ENCODE measurements around the gene GPX5. TPM values are rescaled to one million over a fixed set of nuclear protein-coding genes. Genes with fewer than 3 reads are reported as not detected.

Gene GPX5
- total RNA-seq, 2 donors from 2014 or later: 0.17 TPM; not detected in 1

DNA sequence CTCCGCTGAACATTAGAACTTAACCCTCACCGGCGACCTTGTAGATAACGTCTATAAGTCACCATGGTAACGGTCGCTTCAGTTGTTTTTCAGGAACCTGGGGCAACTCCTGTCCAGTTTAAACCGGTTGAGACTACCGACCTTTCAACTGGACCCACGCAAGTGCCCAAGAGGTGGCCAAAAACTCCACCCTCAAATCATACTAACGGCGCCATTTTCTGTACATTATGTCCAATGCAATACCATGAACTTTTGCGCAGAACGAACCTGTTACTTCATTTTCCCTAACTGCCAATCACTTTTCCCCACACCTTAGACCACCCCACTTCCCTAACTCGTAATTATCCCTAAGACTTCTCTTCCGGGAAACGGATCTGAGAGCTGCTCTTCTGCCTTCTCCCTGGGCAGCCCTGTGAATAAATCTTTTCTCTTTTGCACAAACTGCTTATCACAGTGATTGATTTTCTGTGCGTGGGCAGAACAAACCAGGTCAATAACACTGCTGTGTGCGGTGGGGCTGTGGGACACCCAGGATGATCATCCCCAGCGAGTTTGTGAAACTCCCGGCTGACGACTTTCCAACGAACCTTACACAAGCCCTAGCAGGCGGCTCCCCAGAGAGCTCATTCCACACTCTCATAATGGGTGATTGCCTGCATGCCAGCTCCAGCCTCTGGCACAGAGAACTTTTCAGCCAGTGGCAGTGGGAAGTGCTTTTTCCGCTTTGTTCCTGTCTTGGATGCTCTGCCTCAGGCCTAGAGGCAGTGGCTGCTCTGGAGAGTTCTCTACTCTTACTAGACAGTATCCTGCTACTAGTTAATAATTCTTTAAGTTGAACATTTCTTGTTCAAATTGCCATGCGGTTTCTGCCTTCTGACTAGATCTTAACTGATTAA lies 28.6 kb downstream of the GPX5 start:
- intact Hi-C loops (cut with DNase I): no loop called here
- H3K36me3 ChIP-seq: no peaks in the 10 kb centered on the region
- H3K9ac ChIP-seq (ENCODE audit: low read depth in 2 of 2, low read length in 2 of 2): no peak overlapping the region
- H3K27me3 ChIP-seq: peaks cover 4% of the 10 kb centered on the region
- DNase-seq: no peak
- no peak overlapping the region for H3K27ac ChIP-seq
- H3K4me1 ChIP-seq: no peaks in the 10 kb centered on the region
- TF ChIP-seq, protein P1, sequence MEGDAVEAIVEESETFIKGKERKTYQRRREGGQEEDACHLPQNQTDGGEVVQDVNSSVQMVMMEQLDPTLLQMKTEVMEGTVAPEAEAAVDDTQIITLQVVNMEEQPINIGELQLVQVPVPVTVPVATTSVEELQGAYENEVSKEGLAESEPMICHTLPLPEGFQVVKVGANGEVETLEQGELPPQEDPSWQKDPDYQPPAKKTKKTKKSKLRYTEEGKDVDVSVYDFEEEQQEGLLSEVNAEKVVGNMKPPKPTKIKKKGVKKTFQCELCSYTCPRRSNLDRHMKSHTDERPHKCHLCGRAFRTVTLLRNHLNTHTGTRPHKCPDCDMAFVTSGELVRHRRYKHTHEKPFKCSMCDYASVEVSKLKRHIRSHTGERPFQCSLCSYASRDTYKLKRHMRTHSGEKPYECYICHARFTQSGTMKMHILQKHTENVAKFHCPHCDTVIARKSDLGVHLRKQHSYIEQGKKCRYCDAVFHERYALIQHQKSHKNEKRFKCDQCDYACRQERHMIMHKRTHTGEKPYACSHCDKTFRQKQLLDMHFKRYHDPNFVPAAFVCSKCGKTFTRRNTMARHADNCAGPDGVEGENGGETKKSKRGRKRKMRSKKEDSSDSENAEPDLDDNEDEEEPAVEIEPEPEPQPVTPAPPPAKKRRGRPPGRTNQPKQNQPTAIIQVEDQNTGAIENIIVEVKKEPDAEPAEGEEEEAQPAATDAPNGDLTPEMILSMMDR (IDR thresholded peaks at IDR 0.05): no peak
- H3K9me3 ChIP-seq: no peaks in the 10 kb centered on the region
- no peak overlapping the region for H3K4me3 ChIP-seq

- no peak overlapping the region for H3K9ac ChIP-seq (ENCODE audit: low read depth in 2 of 2, low read length in 2 of 2)
- H3K36me3 ChIP-seq: no peaks in the 10 kb centered on the region
- no peak for DNase-seq
- no peak overlapping the region for H3K27ac ChIP-seq
- TF ChIP-seq, protein P1 (IDR thresholded peaks at IDR 0.05): no peak
- no peaks in the 10 kb centered on the region for H3K9me3 ChIP-seq
- peaks cover 4% of the 10 kb centered on the region for H3K27me3 ChIP-seq
- intact Hi-C loops (cut with DNase I): no loop called here
- no peak overlapping the region for H3K4me3 ChIP-seq
- no peaks in the 10 kb centered on the region for H3K4me1 ChIP-seq
These were observed 29.5 kb downstream of the GPX5 start for GRCh38 chr6:28555136-28555535.

GRCh38 chr6:28558629-28559028 lies 32.9 kb downstream of the GPX5 start:
- Histone ChIP-seq H3K4me1 (no peaks in the 10 kb centered on the region), H3K36me3 (no peaks in the 10 kb centered on the region), H3K4me3 (no peak overlapping the region), H3K9ac (ENCODE audit: low read depth in 2 of 2, low read length in 2 of 2) (no peak overlapping the region), H3K27me3 (peaks cover 4% of the 10 kb centered on the region), H3K27ac (no peak overlapping the region), H3K9me3 (no peaks in the 10 kb centered on the region)
- intact Hi-C loops (cut with DNase I): no loop called here
- no peak for DNase-seq
- TF ChIP-seq, protein P1 (IDR thresholded peaks at IDR 0.05): no peak

GRCh38 chr6:28563430-28564095 lies 37.9 kb downstream of the GPX5 start:
- Histone ChIP-seq H3K4me1 (no peaks in the 10 kb centered on the region), H3K27me3 (peaks cover 4% of the 10 kb centered on the region), H3K4me3 (no peak overlapping the region), H3K36me3 (no peaks in the 10 kb centered on the region), H3K27ac (no peak overlapping the region), H3K9me3 (no peaks in the 10 kb centered on the region), H3K9ac (ENCODE audit: low read depth in 2 of 2, low read length in 2 of 2) (no peak overlapping the region)
- DNase-seq: no peak
- TF ChIP-seq, protein P1 (IDR thresholded peaks at IDR 0.05): no peak
- intact Hi-C loops (cut with DNase I): no loop called here

DNA sequence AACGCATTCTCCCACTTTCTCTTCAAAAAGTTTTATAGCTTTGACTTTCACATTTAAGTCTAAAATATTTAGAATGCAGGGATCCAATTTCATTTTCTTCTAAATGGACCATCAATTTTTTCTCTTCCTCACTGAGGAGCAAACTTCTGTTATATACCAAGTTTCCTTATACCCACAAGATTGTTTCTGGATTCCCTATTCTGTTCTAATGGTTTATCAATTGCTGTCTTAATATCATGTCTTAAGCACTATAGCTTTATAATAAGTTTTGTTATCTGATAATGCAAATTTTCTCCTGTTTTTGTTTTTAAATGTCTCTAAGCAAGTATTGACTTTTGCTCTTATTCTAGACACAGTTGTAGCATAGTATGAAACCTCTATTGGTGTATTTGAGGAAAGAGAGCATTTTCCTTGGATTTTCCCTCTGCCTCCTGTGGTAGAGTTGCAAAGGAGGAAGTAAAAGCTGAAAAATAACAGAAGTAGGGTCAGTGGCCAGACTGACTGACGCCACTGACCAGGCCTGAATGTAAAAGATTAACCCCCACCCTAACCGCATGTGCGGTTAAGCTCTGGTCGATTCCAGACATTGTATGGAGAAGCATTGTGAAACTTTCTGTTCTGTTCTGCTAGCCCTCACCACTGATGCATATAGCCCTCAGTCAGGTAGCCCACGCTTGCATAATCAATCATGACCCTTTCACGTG lies 40.3 kb downstream of the GPX5 start:
- DNase-seq: no peak
- Histone ChIP-seq H3K27me3 (no peaks in the 10 kb centered on the region), H3K9me3 (no peaks in the 10 kb centered on the region), H3K36me3 (no peaks in the 10 kb centered on the region), H3K4me1 (no peaks in the 10 kb centered on the region), H3K4me3 (no peak overlapping the region), H3K9ac (ENCODE audit: low read depth in 2 of 2, low read length in 2 of 2) (no peak overlapping the region), H3K27ac (no peak overlapping the region)
- TF ChIP-seq, protein P1 (IDR thresholded peaks at IDR 0.05): no peak
- intact Hi-C loops (cut with DNase I): no loop called here

All from colonic mucosa (tissue), 4 donors.